H1 (cell line): Measurements from ENCODE around the gene GAGE12J. TPM values are rescaled to one million over a fixed set of nuclear protein-coding genes. Genes with fewer than 3 reads are reported as not detected.
"Not testable (repeated sequence)": the region's sequence is repeated elsewhere in the genome, so short reads cannot be mapped to it uniquely, and the experiment has no call there.

Source experiments
- CTCF ChIA-PET: fragments of 300-600 bp; sonication (Branson Sonifier 250); formaldehyde crosslinking; loops from one replicate; lab custom pipeline; 2021; ENCODE audit not compliant: partially characterized antibody; lab: Charles Lee
- POLR2A ChIA-PET: fragments of 300-600 bp; sonication (Branson Sonifier 250); formaldehyde crosslinking; loops from one replicate; lab custom pipeline; 2021; ENCODE audit warnings: inconsistent platforms; ENCODE audit not compliant: partially characterized antibody; lab: Charles Lee
- DNase-seq, 2 experiments: peaks; one replicate each; pipeline versions ENCODE4 v3.0.0 to v3.0.0-alpha.2; 2010 to 2022; ENCODE audit warnings: low spot score in 2 of 2, low read depth in 1 of 2, mixed read lengths in 1 of 2
- FAIRE-seq: peaks from 2 replicates; lab custom pipeline; 2011; peaks lifted over from hg19 to GRCh38; lab: Jason Lieb, UNC
- H2AFZ ChIP-seq: 2 replicates; pipeline ENCODE4 v1.8.1; 2012; ENCODE audit warnings: low read length, inconsistent platforms
- H2AK5ac ChIP-seq: 2 replicates; pipeline ENCODE4 v1.6.1; 2013; ENCODE audit warnings: low read depth, low read length
- H2BK120ac ChIP-seq: replicated peaks from 2 replicates; pipeline ENCODE3; 2013; ENCODE audit warnings: low read depth, low read length, inconsistent platforms
- H2BK12ac ChIP-seq: 2 replicates; pipeline ENCODE4 v1.6.1; 2013; ENCODE audit warnings: low read depth, low read length
- H2BK15ac ChIP-seq: 2 replicates; pipeline ENCODE4 v1.6.1; 2013; ENCODE audit warnings: low read length
- H2BK20ac ChIP-seq: 2 replicates; pipeline ENCODE4 v1.6.1; 2013; ENCODE audit warnings: low read length
- H2BK5ac ChIP-seq: 2 replicates; pipeline ENCODE4 v1.6.1; 2013; ENCODE audit warnings: low read depth, low read length
- H3K14ac ChIP-seq: 2 replicates; pipeline ENCODE4 v1.6.1; 2013; ENCODE audit warnings: inconsistent platforms; ENCODE audit not compliant: insufficient read length
- H3K18ac ChIP-seq: 2 replicates; pipeline ENCODE4 v1.6.1; 2013; ENCODE audit warnings: low read length; ENCODE audit errors: extremely low read depth
- H3K23ac ChIP-seq: 2 replicates; pipeline ENCODE4 v1.6.1; 2013; ENCODE audit warnings: inconsistent platforms; ENCODE audit not compliant: insufficient read length
- H3K23me2 ChIP-seq: 2 replicates; pipeline ENCODE4 v1.6.1; 2013; ENCODE audit warnings: low read depth, low read length
- H3K27ac ChIP-seq: 2 replicates; pipeline ENCODE4 v1.6.1; 2011; ENCODE audit warnings: low read depth, low read length, inconsistent platforms
- H3K27me3 ChIP-seq, 4 experiments: replicated peaks in 1 of 4; 1 replicate in 1 of 4; 2 replicates in 3 of 4; pipeline versions ENCODE4 v1.6.1 to v1.8.1; 2011 to 2013; ENCODE audit warnings: low read length in 3 of 4, mild to moderate bottlenecking in 3 of 4, inconsistent platforms in 2 of 4, mixed read lengths in 2 of 4, moderate library complexity in 1 of 4; ENCODE audit not compliant: control insufficient read depth in 3 of 4, insufficient read depth in 3 of 4; ENCODE audit errors: extremely low read depth in 1 of 4
- H3K36me3 ChIP-seq, 4 experiments: 2 replicates each; pipeline versions ENCODE4 v1.6.1 to v1.8.1; 2011 to 2013; ENCODE audit warnings: mild to moderate bottlenecking in 4 of 4, low read length in 3 of 4, moderate library complexity in 2 of 4, control low read depth in 1 of 4, inconsistent platforms in 1 of 4; ENCODE audit not compliant: insufficient read depth in 4 of 4, control insufficient read depth in 2 of 4
- H3K4ac ChIP-seq: replicated peaks from 2 replicates; pipeline ENCODE3; 2013; ENCODE audit warnings: low read length, low read depth, mixed read lengths, inconsistent platforms; ENCODE audit not compliant: insufficient read length
- H3K4me1 ChIP-seq, 4 experiments: replicated peaks in 1 of 4; 1 replicate in 1 of 4; 2 replicates in 3 of 4; pipeline versions ENCODE4 v1.6.1 to v1.8.1; 2011 to 2013; ENCODE audit warnings: low read length in 3 of 4, inconsistent platforms in 2 of 4, mixed read lengths in 1 of 4; ENCODE audit not compliant: insufficient read depth in 4 of 4, control insufficient read depth in 3 of 4
- H3K4me2 ChIP-seq, 2 experiments: 2 replicates each; pipeline versions ENCODE4 v1.6.1 to v1.8.1; 2011 to 2013; ENCODE audit warnings: low read depth in 2 of 2, low read length in 2 of 2, control low read depth in 1 of 2, inconsistent platforms in 1 of 2, mild to moderate bottlenecking in 1 of 2; ENCODE audit not compliant: insufficient read depth in 1 of 2
- H3K4me3 ChIP-seq, 4 experiments: fragments of 200-600, 300-600 bp in 1 of 4; sonication (generic), shearing (Covaris generic), sonication (Bioruptor Twin) in 1 of 4; 2 replicates each; pipeline versions ENCODE4 v1.5.1 to v1.8.1; 2011 to 2016; ENCODE audit warnings: low read length in 4 of 4, low read depth in 3 of 4, control low read depth in 2 of 4, inconsistent platforms in 2 of 4, mild to moderate bottlenecking in 2 of 4, mixed read lengths in 1 of 4, moderate library complexity in 1 of 4; ENCODE audit not compliant: insufficient read depth in 2 of 4; ENCODE audit errors: extremely low read depth in 1 of 4
- H3K56ac ChIP-seq: replicated peaks from 2 replicates; pipeline ENCODE3; 2013; ENCODE audit warnings: low read depth, mild to moderate bottlenecking, mixed read lengths, low read length, inconsistent platforms; ENCODE audit not compliant: insufficient read length
- H3K79me1 ChIP-seq: 2 replicates; pipeline ENCODE4 v1.6.1; 2013; ENCODE audit warnings: low read depth, low read length, control low read depth
- H3K79me2 ChIP-seq, 2 experiments: 2 replicates each; pipeline versions ENCODE4 v1.6.1 to v1.8.1; 2012 to 2013; ENCODE audit warnings: low read length in 2 of 2, mild to moderate bottlenecking in 2 of 2, inconsistent platforms in 1 of 2; ENCODE audit not compliant: insufficient read depth in 2 of 2, control insufficient read depth in 1 of 2
- H3K9ac ChIP-seq, 4 experiments: replicated peaks in 1 of 4; 1 replicate in 1 of 4; 2 replicates in 3 of 4; pipeline versions ENCODE4 v1.6.1 to v1.8.1; 2011 to 2013; ENCODE audit warnings: low read depth in 3 of 4, low read length in 3 of 4, control low read depth in 2 of 4, mild to moderate bottlenecking in 2 of 4, moderate library complexity in 2 of 4, inconsistent platforms in 1 of 4; ENCODE audit errors: extremely low read depth in 1 of 4
- H3K9me3 ChIP-seq, 2 experiments: 2 replicates each; pipeline versions ENCODE4 v1.6.1 to v1.8.1; 2012 to 2013; ENCODE audit warnings: mild to moderate bottlenecking in 2 of 2, moderate library complexity in 2 of 2, control low read depth in 1 of 2, inconsistent platforms in 1 of 2, low read depth in 1 of 2, low read length in 1 of 2, mixed read lengths in 1 of 2; ENCODE audit not compliant: insufficient read depth in 2 of 2
- H4K20me1 ChIP-seq, 2 experiments: replicated peaks in 1 of 2; 2 replicates each; pipeline versions ENCODE3 to v1.8.1; 2011 to 2013; ENCODE audit warnings: inconsistent platforms in 2 of 2, low read length in 2 of 2, mild to moderate bottlenecking in 1 of 2; ENCODE audit not compliant: insufficient read depth in 2 of 2, control insufficient read depth in 1 of 2
- H4K5ac ChIP-seq: 2 replicates; pipeline ENCODE4 v1.6.1; 2013; ENCODE audit warnings: low read length, low read depth, mixed read lengths, inconsistent platforms; ENCODE audit not compliant: insufficient read length
- H4K8ac ChIP-seq: 2 replicates; pipeline ENCODE4 v1.8.0; 2013; ENCODE audit warnings: mild to moderate bottlenecking, moderate library complexity, low read length, inconsistent platforms; ENCODE audit not compliant: insufficient read depth; ENCODE audit errors: extremely low read depth
- H4K91ac ChIP-seq: replicated peaks from 2 replicates; pipeline ENCODE3; 2013; ENCODE audit warnings: low read length, mixed read lengths, inconsistent platforms; ENCODE audit not compliant: insufficient read length
- WGBS, 2 experiments: shearing (Covaris generic) in 1 of 2; methylation state at CpG; one replicate each; pipeline versions ENCODE4 v1.1.6 to v1.1.7; 2013 to 2015; ENCODE audit warnings: low lambda C conversion rate in 2 of 2, mixed read lengths in 2 of 2, inconsistent platforms in 1 of 2, low coverage in 1 of 2, missing lambda C conversion rate in 1 of 2; ENCODE audit not compliant: insufficient replicate concordance in 2 of 2, insufficient coverage in 1 of 2, insufficient read length in 1 of 2; ENCODE audit errors: extremely low coverage in 1 of 2, missing lambda C conversion rate in 1 of 2; 5-methylcytosine and 5-hydroxymethylcytosine counted together
- polyA plus RNA-seq, 7 experiments: library from polyadenylated mRNA; depleted of rRNA in 3 of 7; stranded (reverse) in 5 of 7; unstranded in 2 of 7; fragments of >200 nt in 5 of 7; fragments of 200-250 nt in 2 of 7; gene quantifications; 1 replicate in 5 of 7; 2 replicates in 1 of 7; 4 replicates in 1 of 7; pipeline versions ENCODE4 v1.2.1 to v1.2.3, GENCODE V29; 2011 to 2013; ENCODE audit warnings: missing spikeins in 2 of 7, mixed read lengths in 2 of 7
- total RNA-seq: library from RNA; stranded (reverse); fragmentation: NEBNext Ultra II Directional; extraction: Animal tissue kit (Norgen Biotek cat#: 25700); gene quantifications from 2 replicates; pipeline ENCODE4 v1.2.1, GENCODE V29; 2021

GAGE12J gene
- total and polyA plus RNA-seq, 2 of the 8 experiments (the other 6 are each of a cell fraction or from before 2014, with no cell fraction given): not detected

DNA sequence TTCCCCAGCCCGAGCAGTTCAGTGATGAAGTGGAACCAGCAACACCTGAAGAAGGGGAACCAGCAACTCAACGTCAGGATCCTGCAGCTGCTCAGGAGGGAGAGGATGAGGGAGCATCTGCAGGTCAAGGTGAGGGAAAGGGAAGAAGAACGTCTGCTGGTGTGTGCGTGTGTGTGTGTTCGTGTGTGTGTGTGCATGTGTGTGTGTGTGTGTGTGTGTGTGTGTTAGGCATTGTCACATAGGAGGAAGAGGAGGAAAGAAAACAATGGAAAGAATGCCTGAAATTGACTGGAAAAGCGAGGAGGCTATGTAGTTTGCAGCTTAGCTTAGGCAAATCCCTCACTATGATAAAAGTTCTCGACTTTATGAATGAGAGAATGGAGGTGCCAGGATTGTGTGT lies 1.9 kb downstream of the GAGE12J start:
- H2BK12ac ChIP-seq, H3K79me2 ChIP-seq, H3K4me3 ChIP-seq, H3K56ac ChIP-seq, H3K4ac ChIP-seq, H2AK5ac ChIP-seq, FAIRE-seq, H3K36me3 ChIP-seq, H2BK20ac ChIP-seq, H2AFZ ChIP-seq, H2BK120ac ChIP-seq, H3K27me3 ChIP-seq, CTCF ChIA-PET, H2BK5ac ChIP-seq, H3K14ac ChIP-seq, H3K23ac ChIP-seq, H3K4me1 ChIP-seq, H4K8ac ChIP-seq, H3K79me1 ChIP-seq, POLR2A ChIA-PET, DNase-seq, H4K20me1 ChIP-seq, H3K18ac ChIP-seq, H2BK15ac ChIP-seq, H4K91ac ChIP-seq, H4K5ac ChIP-seq, H3K27ac ChIP-seq, H3K4me2 ChIP-seq, H3K23me2 ChIP-seq, H3K9ac ChIP-seq, H3K9me3 ChIP-seq: not testable (repeated sequence)
- WGBS, 2 experiments: 82% methylated on average over 2 of the region's 7 CpGs; no CpG with 5 or more reads in 1 of the 2 experiments

- CTCF ChIA-PET, H3K9me3 ChIP-seq, H3K27ac ChIP-seq, H3K18ac ChIP-seq, H3K36me3 ChIP-seq, H3K4me1 ChIP-seq, H3K4ac ChIP-seq, POLR2A ChIA-PET, DNase-seq, H3K23me2 ChIP-seq, H3K23ac ChIP-seq, H2AK5ac ChIP-seq, H3K79me1 ChIP-seq, H3K14ac ChIP-seq, H3K27me3 ChIP-seq, H3K4me2 ChIP-seq, H2BK15ac ChIP-seq, H4K5ac ChIP-seq, H2BK5ac ChIP-seq, H2BK20ac ChIP-seq, FAIRE-seq, H4K8ac ChIP-seq, H2BK120ac ChIP-seq, H2BK12ac ChIP-seq, H3K9ac ChIP-seq, H4K91ac ChIP-seq, H3K79me2 ChIP-seq, H4K20me1 ChIP-seq, H2AFZ ChIP-seq, H3K4me3 ChIP-seq, H3K56ac ChIP-seq: not testable (repeated sequence)
- WGBS, 2 experiments: 100% methylated on average over 2 of the region's 11 CpGs; no CpG with 5 or more reads in 1 of the 2 experiments
Measured at GRCh38 chrX:49330421-49330820, 8.6 kb downstream of the GAGE12J start.
